BLaER1 treated with 17β-estradiol and CSF1 and Interleukin-3, amounts not matched to agents 10 nM and 100 nM (cell line): ENCODE measurements around the gene NBAS.
A peak's percentile ranks its signal among the peaks of the same experiment; 100 is the strongest.
"Not testable (repeated sequence)": the region's sequence is repeated elsewhere in the genome, so short reads cannot be mapped to it uniquely, and the experiment has no call there.

Source experiments
- H3K27ac ChIP-seq, 11 experiments: shearing (Covaris generic); formaldehyde crosslinking; 2 replicates each; pipeline ENCODE4 v1.8.1; 2022
- H3K27me3 ChIP-seq, 11 experiments: shearing (Covaris generic); formaldehyde crosslinking; 2 replicates each; pipeline ENCODE4 v1.8.1; 2022
- H3K36me3 ChIP-seq, 11 experiments: shearing (Covaris generic); formaldehyde crosslinking; 2 replicates each; pipeline ENCODE4 v1.8.1; 2022
- H3K4me1 ChIP-seq, 10 experiments: shearing (Covaris generic); formaldehyde crosslinking; 2 replicates each; pipeline ENCODE4 v1.8.1; 2022
- H3K4me2 ChIP-seq, 11 experiments: shearing (Covaris generic); formaldehyde crosslinking; 2 replicates each; pipeline ENCODE4 v1.8.1; 2022
- H3K4me3 ChIP-seq, 10 experiments: shearing (Covaris generic); formaldehyde crosslinking; 2 replicates each; pipeline ENCODE4 v1.8.1; 2022
- H3K9ac ChIP-seq, 11 experiments: shearing (Covaris generic); formaldehyde crosslinking; 2 replicates each; pipeline ENCODE4 v1.8.1; 2022
- H3K9me3 ChIP-seq, 11 experiments: shearing (Covaris generic); formaldehyde crosslinking; replicated peaks in 1 of 11; 2 replicates each; pipeline ENCODE4 v1.8.1; 2022
- H4K20me1 ChIP-seq, 11 experiments: shearing (Covaris generic); formaldehyde crosslinking; 2 replicates each; pipeline ENCODE4 v1.8.1; 2022
- Cebpa-rat ChIP-seq, 11 experiments: shearing (Covaris generic); IDR thresholded peaks; 2 replicates each; pipeline ENCODE4 v1.8.1; 2022

NBAS gene

GRCh38 chr2:15544227-15544626, 16.9 kb downstream of the NBAS start:
- H3K9me3 ChIP-seq: no peaks in the 10 kb centered on the region
- H3K27me3 ChIP-seq: no peaks in the 10 kb centered on the region
- peaks cover 18 to 50% (median 33%) of the 10 kb centered on the region in 11 experiments for H3K36me3 ChIP-seq
- H3K27ac ChIP-seq: no peak overlapping the region
- no peak overlapping the region for H3K9ac ChIP-seq
- H3K4me3 ChIP-seq: no peak overlapping the region
- no peak overlapping the region for H3K4me2 ChIP-seq
- TF ChIP-seq Cebpa-rat (IDR thresholded peaks at IDR 0.05): no peak
- peaks cover 9 to 18% (median 16%) of the 10 kb centered on the region in 10 experiments for H3K4me1 ChIP-seq
- H4K20me1 ChIP-seq: peaks cover 0 to 3% (median 0%) of the 10 kb centered on the region in 11 experiments; a peak in 2 of 22 replicates

DNA sequence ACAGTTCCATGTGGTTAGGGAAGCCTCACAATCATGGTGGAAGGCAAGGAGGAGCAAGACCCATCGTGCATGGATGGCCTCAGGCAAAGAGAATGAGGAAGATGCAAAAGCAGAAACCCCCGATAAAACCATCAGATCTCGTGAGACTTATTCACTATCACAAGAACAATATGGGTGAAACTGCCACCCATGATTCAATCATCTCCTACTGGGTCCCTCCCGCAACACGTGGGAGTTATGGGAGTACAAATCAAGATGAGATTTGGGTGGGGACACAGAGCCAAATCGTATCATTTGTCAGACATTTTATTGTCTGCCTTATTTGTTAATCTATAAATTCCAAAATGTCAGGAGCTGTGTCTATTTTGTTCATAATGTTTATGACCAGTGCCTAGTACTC, 17.6 kb downstream of the NBAS start:
- Histone ChIP-seq H3K4me3 (no peak overlapping the region), H4K20me1 (peaks cover 0 to 3% (median 0%) of the 10 kb centered on the region in 11 experiments; a peak in 2 of 22 replicates), H3K9me3 (no peaks in the 10 kb centered on the region), H3K4me2 (no peak overlapping the region), H3K4me1 (peaks cover 14 to 25% (median 22%) of the 10 kb centered on the region in 10 experiments), H3K36me3 (peaks cover 12 to 48% (median 27%) of the 10 kb centered on the region in 11 experiments; a peak in 19 of 22 replicates), H3K9ac (no peak overlapping the region), H3K27me3 (no peaks in the 10 kb centered on the region), H3K27ac (no peak overlapping the region)
- TF ChIP-seq Cebpa-rat (IDR thresholded peaks at IDR 0.05): no peak

- H3K4me3 ChIP-seq: no peak overlapping the region
- H3K27me3 ChIP-seq: no peaks in the 10 kb centered on the region
- TF ChIP-seq Cebpa-rat (IDR thresholded peaks at IDR 0.05): no peak
- H3K27ac ChIP-seq: no peak overlapping the region
- peaks cover 14 to 30% (median 26%) of the 10 kb centered on the region in 10 experiments for H3K4me1 ChIP-seq
- H4K20me1 ChIP-seq: peaks cover 0 to 3% (median 0%) of the 10 kb centered on the region in 11 experiments; a peak in 2 of 22 replicates
- H3K9ac ChIP-seq: no peak overlapping the region
- no peaks in the 10 kb centered on the region for H3K9me3 ChIP-seq
- peaks cover 7 to 48% (median 23%) of the 10 kb centered on the region in 11 experiments; a peak in 17 of 22 replicates for H3K36me3 ChIP-seq
- H3K4me2 ChIP-seq: no peak overlapping the region
Observed at GRCh38 chr2:15543053-15543452, 18.1 kb downstream of the NBAS start.

GRCh38 chr2:15542269-15542668, 18.9 kb downstream of the NBAS start:
- H4K20me1 ChIP-seq, H3K27me3 ChIP-seq, H3K27ac ChIP-seq, H3K4me3 ChIP-seq, H3K4me2 ChIP-seq, H3K9ac ChIP-seq, H3K9me3 ChIP-seq: not testable (repeated sequence)
- Histone ChIP-seq H3K4me1 (peaks cover 14 to 30% (median 26%) of the 10 kb centered on the region in 10 experiments), H3K36me3 (peaks cover 4 to 43% (median 17%) of the 10 kb centered on the region in 11 experiments; a peak in 17 of 22 replicates)

- H3K9ac ChIP-seq, H3K4me3 ChIP-seq, H3K9me3 ChIP-seq, H4K20me1 ChIP-seq, H3K27me3 ChIP-seq: not testable (repeated sequence)
- peak overlapping the region; percentile 12 to 64 (median 49); a peak in 21 of 22 replicates for H3K4me2 ChIP-seq
- H3K27ac ChIP-seq: peak overlapping the region in 2 of 11 experiments; percentile 0 to 1; a peak in 1 of 22 replicates
- peaks cover 14 to 30% (median 26%) of the 10 kb centered on the region in 10 experiments for H3K4me1 ChIP-seq
- peaks cover 3 to 50% (median 25%) of the 10 kb centered on the region in 11 experiments; a peak in 17 of 22 replicates for H3K36me3 ChIP-seq
Observed at GRCh38 chr2:15540523-15540922, 20.6 kb downstream of the NBAS start.

DNA sequence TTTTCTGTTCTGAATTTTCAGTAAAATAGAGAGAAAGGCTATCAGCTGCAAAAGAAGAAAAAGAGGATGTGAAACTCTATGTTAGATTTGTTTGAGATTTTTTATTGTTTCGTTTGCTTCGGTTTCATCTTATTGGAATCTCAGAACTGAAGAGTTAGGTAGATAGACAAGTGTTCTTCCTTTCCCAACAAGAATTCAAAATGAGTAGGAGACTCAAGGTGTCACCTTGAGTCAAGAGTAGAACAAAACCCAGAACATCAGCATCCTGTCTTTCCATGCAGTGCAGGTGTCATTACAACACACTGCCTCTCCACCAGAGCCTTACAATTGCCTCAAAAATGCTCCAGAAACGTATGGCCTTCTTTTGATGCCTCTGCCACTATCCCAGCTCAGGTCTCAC, 21.1 kb downstream of the NBAS start:
- Histone ChIP-seq H3K27ac (peak overlapping the region in 2 of 11 experiments; percentile 0 to 1; a peak in 2 of 22 replicates), H4K20me1 (peaks cover 0 to 3% (median 0%) of the 10 kb centered on the region in 11 experiments; a peak in 2 of 22 replicates), H3K9ac (no peak overlapping the region), H3K36me3 (peaks cover 6 to 55% (median 28%) of the 10 kb centered on the region in 11 experiments; a peak in 19 of 22 replicates), H3K27me3 (no peaks in the 10 kb centered on the region), H3K4me3 (no peak overlapping the region), H3K4me2 (peak overlapping the region; percentile 12 to 64 (median 49)), H3K9me3 (no peaks in the 10 kb centered on the region), H3K4me1 (peaks cover 14 to 30% (median 26%) of the 10 kb centered on the region in 10 experiments)
- TF ChIP-seq Cebpa-rat (IDR thresholded peaks at IDR 0.05): no peak

- Histone ChIP-seq H4K20me1 (peaks cover 0 to 3% (median 0%) of the 10 kb centered on the region in 11 experiments; a peak in 2 of 22 replicates), H3K4me2 (peak overlapping the region in 7 of 11 experiments; percentile 12 to 60 (median 31); a peak in 12 of 22 replicates), H3K9me3 (no peaks in the 10 kb centered on the region), H3K27me3 (no peaks in the 10 kb centered on the region), H3K9ac (no peak overlapping the region), H3K4me1 (peaks cover 14 to 30% (median 26%) of the 10 kb centered on the region in 10 experiments), H3K36me3 (peaks cover 13 to 56% (median 35%) of the 10 kb centered on the region in 11 experiments), H3K4me3 (no peak overlapping the region), H3K27ac (peak overlapping the region in 2 of 11 experiments; percentile 16 to 23; a peak in 4 of 22 replicates)
- TF ChIP-seq Cebpa-rat (IDR thresholded peaks at IDR 0.05): no peak
Observed at GRCh38 chr2:15538792-15539191, 22.3 kb downstream of the NBAS start.

GRCh38 chr2:15533860-15534480, 27.2 kb downstream of the NBAS start:
- no peak overlapping the region for H3K4me3 ChIP-seq
- H3K9ac ChIP-seq: no peak overlapping the region
- H3K27me3 ChIP-seq: no peaks in the 10 kb centered on the region
- H3K9me3 ChIP-seq: no peaks in the 10 kb centered on the region
- H3K36me3 ChIP-seq: peaks cover 29 to 84% (median 56%) of the 10 kb centered on the region in 11 experiments
- no peak for TF ChIP-seq Cebpa-rat (IDR thresholded peaks at IDR 0.05)
- no peaks in the 10 kb centered on the region for H4K20me1 ChIP-seq
- no peak overlapping the region for H3K27ac ChIP-seq
- peaks cover 3 to 10% (median 8%) of the 10 kb centered on the region in 10 experiments; a peak in 15 of 20 replicates for H3K4me1 ChIP-seq
- H3K4me2 ChIP-seq: no peak overlapping the region

DNA sequence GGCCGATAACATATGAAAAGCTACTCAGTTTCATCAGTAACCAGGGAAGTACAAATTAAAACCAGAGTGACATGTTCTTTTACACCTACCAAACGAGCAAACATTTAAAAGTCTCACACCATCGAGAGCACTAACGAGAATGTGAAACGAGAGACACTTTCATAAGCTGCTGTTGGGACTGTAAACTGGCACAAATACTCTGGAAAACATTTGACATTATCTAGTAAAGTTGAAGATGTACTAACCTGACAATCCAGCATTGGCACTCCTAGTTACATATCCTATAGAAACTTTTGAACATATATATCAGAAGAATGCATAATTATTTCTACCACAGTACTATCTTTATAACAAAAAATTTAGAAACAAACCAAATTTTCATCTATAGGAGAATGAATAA, 28.1 kb downstream of the NBAS start:
- no peak overlapping the region for H3K27ac ChIP-seq
- TF ChIP-seq Cebpa-rat (IDR thresholded peaks at IDR 0.05): no peak
- no peak overlapping the region for H3K4me2 ChIP-seq
- no peak overlapping the region for H3K9ac ChIP-seq
- peaks cover 31 to 83% (median 56%) of the 10 kb centered on the region in 11 experiments for H3K36me3 ChIP-seq
- no peaks in the 10 kb centered on the region for H3K27me3 ChIP-seq
- H3K9me3 ChIP-seq: no peaks in the 10 kb centered on the region
- no peaks in the 10 kb centered on the region; a peak in 2 of 20 replicates for H3K4me1 ChIP-seq
- no peak overlapping the region for H3K4me3 ChIP-seq
- no peaks in the 10 kb centered on the region for H4K20me1 ChIP-seq
